H1 (cell line): ENCODE measurements around the gene THOP1. TPM values are rescaled to one million over a fixed set of nuclear protein-coding genes. Genes with fewer than 3 reads are reported as not detected.

Experiments used
- CTCF ChIA-PET: fragments of 300-600 bp; sonication (Branson Sonifier 250); formaldehyde crosslinking; loops from one replicate; lab custom pipeline; 2021; ENCODE audit not compliant: partially characterized antibody; lab: Charles Lee
- POLR2A ChIA-PET: fragments of 300-600 bp; sonication (Branson Sonifier 250); formaldehyde crosslinking; loops from one replicate; lab custom pipeline; 2021; ENCODE audit warnings: inconsistent platforms; ENCODE audit not compliant: partially characterized antibody; lab: Charles Lee
- DNase-seq, 2 experiments: peaks; one replicate each; pipeline versions ENCODE4 v3.0.0 to v3.0.0-alpha.2; 2010 to 2022; ENCODE audit warnings: low spot score in 2 of 2, low read depth in 1 of 2, mixed read lengths in 1 of 2
- FAIRE-seq: peaks from 2 replicates; lab custom pipeline; 2011; peaks lifted over from hg19 to GRCh38; lab: Jason Lieb, UNC
- H2AFZ ChIP-seq: 2 replicates; pipeline ENCODE4 v1.8.1; 2012; ENCODE audit warnings: low read length, inconsistent platforms
- H2AK5ac ChIP-seq: 2 replicates; pipeline ENCODE4 v1.6.1; 2013; ENCODE audit warnings: low read depth, low read length
- H2BK120ac ChIP-seq: replicated peaks from 2 replicates; pipeline ENCODE3; 2013; ENCODE audit warnings: low read depth, low read length, inconsistent platforms
- H2BK12ac ChIP-seq: 2 replicates; pipeline ENCODE4 v1.6.1; 2013; ENCODE audit warnings: low read depth, low read length
- H2BK15ac ChIP-seq: 2 replicates; pipeline ENCODE4 v1.6.1; 2013; ENCODE audit warnings: low read length
- H2BK20ac ChIP-seq: 2 replicates; pipeline ENCODE4 v1.6.1; 2013; ENCODE audit warnings: low read length
- H2BK5ac ChIP-seq: 2 replicates; pipeline ENCODE4 v1.6.1; 2013; ENCODE audit warnings: low read depth, low read length
- H3K14ac ChIP-seq: 2 replicates; pipeline ENCODE4 v1.6.1; 2013; ENCODE audit warnings: inconsistent platforms; ENCODE audit not compliant: insufficient read length
- H3K18ac ChIP-seq: 2 replicates; pipeline ENCODE4 v1.6.1; 2013; ENCODE audit warnings: low read length; ENCODE audit errors: extremely low read depth
- H3K23ac ChIP-seq: 2 replicates; pipeline ENCODE4 v1.6.1; 2013; ENCODE audit warnings: inconsistent platforms; ENCODE audit not compliant: insufficient read length
- H3K23me2 ChIP-seq: 2 replicates; pipeline ENCODE4 v1.6.1; 2013; ENCODE audit warnings: low read depth, low read length
- H3K27ac ChIP-seq: 2 replicates; pipeline ENCODE4 v1.6.1; 2011; ENCODE audit warnings: low read depth, low read length, inconsistent platforms
- H3K27me3 ChIP-seq, 4 experiments: replicated peaks in 1 of 4; 1 replicate in 1 of 4; 2 replicates in 3 of 4; pipeline versions ENCODE4 v1.6.1 to v1.8.1; 2011 to 2013; ENCODE audit warnings: low read length in 3 of 4, mild to moderate bottlenecking in 3 of 4, inconsistent platforms in 2 of 4, mixed read lengths in 2 of 4, moderate library complexity in 1 of 4; ENCODE audit not compliant: control insufficient read depth in 3 of 4, insufficient read depth in 3 of 4; ENCODE audit errors: extremely low read depth in 1 of 4
- H3K36me3 ChIP-seq, 4 experiments: 2 replicates each; pipeline versions ENCODE4 v1.6.1 to v1.8.1; 2011 to 2013; ENCODE audit warnings: mild to moderate bottlenecking in 4 of 4, low read length in 3 of 4, moderate library complexity in 2 of 4, control low read depth in 1 of 4, inconsistent platforms in 1 of 4; ENCODE audit not compliant: insufficient read depth in 4 of 4, control insufficient read depth in 2 of 4
- H3K4ac ChIP-seq: replicated peaks from 2 replicates; pipeline ENCODE3; 2013; ENCODE audit warnings: low read length, low read depth, mixed read lengths, inconsistent platforms; ENCODE audit not compliant: insufficient read length
- H3K4me1 ChIP-seq, 4 experiments: replicated peaks in 1 of 4; 1 replicate in 1 of 4; 2 replicates in 3 of 4; pipeline versions ENCODE4 v1.6.1 to v1.8.1; 2011 to 2013; ENCODE audit warnings: low read length in 3 of 4, inconsistent platforms in 2 of 4, mixed read lengths in 1 of 4; ENCODE audit not compliant: insufficient read depth in 4 of 4, control insufficient read depth in 3 of 4
- H3K4me2 ChIP-seq, 2 experiments: 2 replicates each; pipeline versions ENCODE4 v1.6.1 to v1.8.1; 2011 to 2013; ENCODE audit warnings: low read depth in 2 of 2, low read length in 2 of 2, control low read depth in 1 of 2, inconsistent platforms in 1 of 2, mild to moderate bottlenecking in 1 of 2; ENCODE audit not compliant: insufficient read depth in 1 of 2
- H3K4me3 ChIP-seq, 4 experiments: fragments of 200-600, 300-600 bp in 1 of 4; sonication (generic), shearing (Covaris generic), sonication (Bioruptor Twin) in 1 of 4; 2 replicates each; pipeline versions ENCODE4 v1.5.1 to v1.8.1; 2011 to 2016; ENCODE audit warnings: low read length in 4 of 4, low read depth in 3 of 4, control low read depth in 2 of 4, inconsistent platforms in 2 of 4, mild to moderate bottlenecking in 2 of 4, mixed read lengths in 1 of 4, moderate library complexity in 1 of 4; ENCODE audit not compliant: insufficient read depth in 2 of 4; ENCODE audit errors: extremely low read depth in 1 of 4
- H3K56ac ChIP-seq: replicated peaks from 2 replicates; pipeline ENCODE3; 2013; ENCODE audit warnings: low read depth, mild to moderate bottlenecking, mixed read lengths, low read length, inconsistent platforms; ENCODE audit not compliant: insufficient read length
- H3K79me1 ChIP-seq: 2 replicates; pipeline ENCODE4 v1.6.1; 2013; ENCODE audit warnings: low read depth, low read length, control low read depth
- H3K79me2 ChIP-seq, 2 experiments: 2 replicates each; pipeline versions ENCODE4 v1.6.1 to v1.8.1; 2012 to 2013; ENCODE audit warnings: low read length in 2 of 2, mild to moderate bottlenecking in 2 of 2, inconsistent platforms in 1 of 2; ENCODE audit not compliant: insufficient read depth in 2 of 2, control insufficient read depth in 1 of 2
- H3K9ac ChIP-seq, 4 experiments: replicated peaks in 1 of 4; 1 replicate in 1 of 4; 2 replicates in 3 of 4; pipeline versions ENCODE4 v1.6.1 to v1.8.1; 2011 to 2013; ENCODE audit warnings: low read depth in 3 of 4, low read length in 3 of 4, control low read depth in 2 of 4, mild to moderate bottlenecking in 2 of 4, moderate library complexity in 2 of 4, inconsistent platforms in 1 of 4; ENCODE audit errors: extremely low read depth in 1 of 4
- H3K9me3 ChIP-seq, 2 experiments: 2 replicates each; pipeline versions ENCODE4 v1.6.1 to v1.8.1; 2012 to 2013; ENCODE audit warnings: mild to moderate bottlenecking in 2 of 2, moderate library complexity in 2 of 2, control low read depth in 1 of 2, inconsistent platforms in 1 of 2, low read depth in 1 of 2, low read length in 1 of 2, mixed read lengths in 1 of 2; ENCODE audit not compliant: insufficient read depth in 2 of 2
- H4K20me1 ChIP-seq, 2 experiments: replicated peaks in 1 of 2; 2 replicates each; pipeline versions ENCODE3 to v1.8.1; 2011 to 2013; ENCODE audit warnings: inconsistent platforms in 2 of 2, low read length in 2 of 2, mild to moderate bottlenecking in 1 of 2; ENCODE audit not compliant: insufficient read depth in 2 of 2, control insufficient read depth in 1 of 2
- H4K5ac ChIP-seq: 2 replicates; pipeline ENCODE4 v1.6.1; 2013; ENCODE audit warnings: low read length, low read depth, mixed read lengths, inconsistent platforms; ENCODE audit not compliant: insufficient read length
- H4K8ac ChIP-seq: 2 replicates; pipeline ENCODE4 v1.8.0; 2013; ENCODE audit warnings: mild to moderate bottlenecking, moderate library complexity, low read length, inconsistent platforms; ENCODE audit not compliant: insufficient read depth; ENCODE audit errors: extremely low read depth
- H4K91ac ChIP-seq: replicated peaks from 2 replicates; pipeline ENCODE3; 2013; ENCODE audit warnings: low read length, mixed read lengths, inconsistent platforms; ENCODE audit not compliant: insufficient read length
- KDM4A ChIP-seq: IDR thresholded peaks from one replicate; pipeline ENCODE4 v1.7.1; 2012; ENCODE audit warnings: low read depth, mild to moderate bottlenecking, moderate library complexity, low read length, inconsistent platforms; ENCODE audit not compliant: severe bottlenecking
- RBBP5 ChIP-seq: IDR thresholded peaks from 2 replicates; pipeline ENCODE4 v1.7.1; 2012; ENCODE audit warnings: low read depth, mild to moderate bottlenecking, inconsistent platforms, low read length, moderate library complexity, borderline replicate concordance
- SIN3A ChIP-seq, 2 experiments: IDR thresholded peaks in 1 of 2; conservative IDR thresholded peaks in 1 of 2; 2 replicates each; pipeline ENCODE4 v1.6.1; 2011 to 2012; ENCODE audit warnings: low read length in 2 of 2, improper control_type of control experiment in 1 of 2, low read depth in 1 of 2, mild to moderate bottlenecking in 1 of 2
- WGBS, 2 experiments: shearing (Covaris generic) in 1 of 2; methylation state at CpG; one replicate each; pipeline versions ENCODE4 v1.1.6 to v1.1.7; 2013 to 2015; ENCODE audit warnings: low lambda C conversion rate in 2 of 2, mixed read lengths in 2 of 2, inconsistent platforms in 1 of 2, low coverage in 1 of 2, missing lambda C conversion rate in 1 of 2; ENCODE audit not compliant: insufficient replicate concordance in 2 of 2, insufficient coverage in 1 of 2, insufficient read length in 1 of 2; ENCODE audit errors: extremely low coverage in 1 of 2, missing lambda C conversion rate in 1 of 2; 5-methylcytosine and 5-hydroxymethylcytosine counted together
- polyA plus RNA-seq, 7 experiments: library from polyadenylated mRNA; depleted of rRNA in 3 of 7; stranded (reverse) in 5 of 7; unstranded in 2 of 7; fragments of >200 nt in 5 of 7; fragments of 200-250 nt in 2 of 7; gene quantifications; 1 replicate in 5 of 7; 2 replicates in 1 of 7; 4 replicates in 1 of 7; pipeline versions ENCODE4 v1.2.1 to v1.2.3, GENCODE V29; 2011 to 2013; ENCODE audit warnings: missing spikeins in 2 of 7, mixed read lengths in 2 of 7
- total RNA-seq: library from RNA; stranded (reverse); fragmentation: NEBNext Ultra II Directional; extraction: Animal tissue kit (Norgen Biotek cat#: 25700); gene quantifications from 2 replicates; pipeline ENCODE4 v1.2.1, GENCODE V29; 2021

The THOP1 gene
- total and polyA plus RNA-seq, 2 of the 8 experiments (the other 6 are each of a cell fraction or from before 2014, with no cell fraction given) = 136 to 159 TPM

GRCh38 chr19:2820112-2820702 lies 34.9 kb downstream of the THOP1 start:
- H4K91ac ChIP-seq = no peak overlapping the region
- H2BK15ac ChIP-seq = no peak overlapping the region
- no peak for FAIRE-seq
- POLR2A ChIA-PET = interaction anchor here (0.9 to 1.2 kb wide), 2 partner anchors 16 to 29 kb away, joined by 3 read pairs; no protein-coding TSS in a partner anchor
- no peaks in the 10 kb centered on the region for H4K20me1 ChIP-seq
- 7% methylated on average over 29 of the region's 36 CpGs; no CpG with 5 or more reads in 1 of the 2 experiments for WGBS, 2 experiments
- no peak overlapping the region for H2BK120ac ChIP-seq
- no peak overlapping the region for H3K4ac ChIP-seq
- H3K56ac ChIP-seq = no peak overlapping the region
- CTCF ChIA-PET = interaction anchor here (0.8 to 1.8 kb wide), 5 partner anchors 18 to 158 kb away, joined by 3 to 8 read pairs (median 4); no protein-coding TSS in a partner anchor
- DNase-seq = no peak
- no peak overlapping the region; the same call in 1 of the 2 replicates for H3K18ac ChIP-seq
- peak overlapping the region; percentile 19 for H4K8ac ChIP-seq
- no peak overlapping the region for H3K23ac ChIP-seq
- H3K23me2 ChIP-seq = peaks cover 4% of the 10 kb centered on the region; the same call in 1 of the 2 replicates
- no peak overlapping the region for H2BK5ac ChIP-seq
- H2BK20ac ChIP-seq = no peak overlapping the region
- H3K36me3 ChIP-seq = no peaks in the 10 kb centered on the region; a peak in 1 of 8 replicates
- no peaks in the 10 kb centered on the region for H3K79me1 ChIP-seq
- H4K5ac ChIP-seq = no peak overlapping the region
- no peak overlapping the region for H2BK12ac ChIP-seq
- H3K14ac ChIP-seq = no peak overlapping the region
- H3K4me3 ChIP-seq = peak overlapping the region; percentile 64 to 78 (median 73)
- TF ChIP-seq KDM4A (peak; percentile 64), RBBP5 (no peak), SIN3A (conservative IDR thresholded peaks at IDR 0.05 in 1 of 2, IDR thresholded peaks at IDR 0.05 in 1 of 2; ENCODE audit: low read depth in 1 of 2, low read length in 2 of 2) (peak in 1 of 2 experiments; percentile 8; a peak in 1 of 4 replicates)
- H3K4me1 ChIP-seq = no peaks in the 10 kb centered on the region
- H3K9ac ChIP-seq = peak overlapping the region in 2 of 4 experiments; percentile 58 to 82; a peak in 4 of 7 replicates
- H2AFZ ChIP-seq = peak overlapping the region; percentile 25
- no peaks in the 10 kb centered on the region for H3K27me3 ChIP-seq
- H3K27ac ChIP-seq = no peak overlapping the region
- H3K9me3 ChIP-seq = no peaks in the 10 kb centered on the region
- H3K4me2 ChIP-seq = peak overlapping the region; percentile 74 to 93
- H2AK5ac ChIP-seq = no peak overlapping the region
- no peaks in the 10 kb centered on the region for H3K79me2 ChIP-seq
